Cardiac septum (tissue), 1 donor: ENCODE data around the gene DNM1. TPM values are rescaled to one million over a fixed set of nuclear protein-coding genes. Genes with fewer than 3 reads are reported as not detected.

ENCODE experiments used
- DNase-seq: peaks from one replicate; pipeline ENCODE4 v3.0.0-alpha.2; 2020; ENCODE audit warnings: low spot score
- intact Hi-C: fragments of 100-400 bp; cut with DNase I; formaldehyde crosslinking; loops from one replicate; pipeline ENCODE4 v1.14.0; 2022
- total RNA-seq: library from RNA; stranded (reverse); fragmentation: NEBNext Ultra II Directional; extraction: Animal tissue kit (Norgen Biotek cat#: 25700); gene quantifications from one replicate; pipeline ENCODE4 v1.2.1, GENCODE V29; 2021
- donor health status: DM: no; HTN: no; CAD: no.

DNM1 gene
- total RNA-seq, 1 donor from 2014 or later, result 7.3 TPM

DNA sequence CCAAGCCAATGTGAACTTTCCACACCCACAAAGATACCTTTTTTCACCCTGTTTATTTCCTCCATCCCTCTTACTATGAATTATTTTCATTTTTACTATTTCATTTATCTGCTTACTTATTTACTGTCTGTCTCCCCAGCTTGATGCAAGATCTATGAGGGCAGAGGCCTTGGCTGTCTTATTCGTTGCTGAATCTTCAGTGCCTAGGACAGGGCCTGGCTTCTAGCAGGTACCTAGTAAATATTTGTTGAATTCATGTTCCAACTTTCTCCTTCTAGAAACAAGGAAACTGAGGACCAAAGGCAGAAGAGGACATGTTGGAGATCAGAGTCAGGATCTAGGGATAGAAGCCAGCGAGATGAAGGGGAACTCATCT, 543 bp upstream of the DNM1 start:
- intact Hi-C loops, result loop anchor here (5.0 kb wide), 1 partner anchor 45 kb away; no protein-coding TSS in a partner anchor
- no peak for DNase-seq

DNA sequence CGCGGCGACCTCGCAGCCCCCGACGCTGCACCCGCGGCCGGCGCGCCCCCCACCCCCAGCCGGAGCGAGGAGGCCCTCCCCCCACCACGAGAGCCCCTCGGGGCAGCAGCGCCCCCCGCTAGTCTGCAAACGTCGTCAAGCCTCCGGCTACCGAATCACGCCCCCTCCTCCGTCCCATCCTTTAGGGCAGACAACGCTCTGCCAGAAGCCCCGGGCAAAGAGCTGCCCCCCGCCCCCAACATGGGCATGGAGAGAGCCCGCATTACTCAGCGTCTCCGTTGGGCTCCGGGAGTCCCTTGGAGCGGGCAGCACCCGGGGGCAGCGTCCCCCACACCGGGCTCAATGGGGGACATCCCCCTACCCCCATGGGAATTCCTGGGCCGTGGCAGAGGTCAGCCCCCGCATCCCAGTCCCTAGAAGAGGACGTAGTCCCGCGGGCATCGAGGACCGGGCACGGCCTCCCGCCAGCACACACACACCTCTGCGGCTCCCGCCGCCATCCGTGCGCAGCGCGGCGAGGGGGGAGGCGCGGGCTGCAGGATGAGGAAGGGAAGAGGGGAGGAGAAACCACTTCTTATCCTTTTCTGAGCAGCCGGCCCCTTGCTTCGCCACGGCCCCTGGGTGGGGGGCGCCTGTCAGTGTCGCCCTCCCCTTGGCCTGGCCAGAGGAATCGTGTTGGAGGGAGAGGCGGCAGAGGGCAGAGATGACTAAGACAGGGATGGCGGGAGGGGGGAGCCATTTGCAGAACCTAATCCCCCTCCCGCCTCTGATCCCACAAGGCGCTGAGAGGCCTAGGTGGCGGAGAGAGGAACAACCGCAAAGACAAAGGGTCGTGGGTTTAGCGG, 750 bp downstream of the DNM1 start:
- intact Hi-C loops, result loop anchor here (5.0 kb wide), 1 partner anchor 43 kb away; no protein-coding TSS in a partner anchor
- no peak for DNase-seq

DNA sequence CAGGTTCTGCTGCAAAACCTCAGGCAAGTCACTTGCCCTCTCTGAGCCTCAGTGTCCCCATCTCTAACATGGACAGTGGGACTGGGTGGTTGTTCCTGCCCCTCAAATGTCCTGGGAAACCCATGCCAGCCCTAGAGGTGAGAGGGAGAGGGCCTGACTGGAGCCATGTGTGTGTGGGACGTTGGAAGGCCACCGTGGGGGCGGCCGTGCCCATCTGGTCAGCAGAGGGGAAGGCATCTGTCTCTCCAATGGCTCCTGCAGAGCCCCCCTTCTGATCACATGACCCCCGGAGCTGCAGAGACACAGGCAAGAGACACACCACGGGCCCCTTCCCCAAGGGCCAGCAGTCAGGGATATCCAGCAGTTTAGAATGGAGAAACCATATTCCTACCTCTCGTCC, 1.7 kb downstream of the DNM1 start:
- intact Hi-C loops, result loop anchor here (5.0 kb wide), 1 partner anchor 42 kb away; no protein-coding TSS in a partner anchor
- no peak for DNase-seq

GRCh38 chr9:128205296-128205944, 2.2 kb downstream of the DNM1 start:
- DNase-seq, result no peak
- intact Hi-C loops, result no loop called here

- DNase-seq, result no peak
- intact Hi-C loops, result no loop called here
Measured at GRCh38 chr9:128206484-128206883, 3.3 kb downstream of the DNM1 start.

DNA sequence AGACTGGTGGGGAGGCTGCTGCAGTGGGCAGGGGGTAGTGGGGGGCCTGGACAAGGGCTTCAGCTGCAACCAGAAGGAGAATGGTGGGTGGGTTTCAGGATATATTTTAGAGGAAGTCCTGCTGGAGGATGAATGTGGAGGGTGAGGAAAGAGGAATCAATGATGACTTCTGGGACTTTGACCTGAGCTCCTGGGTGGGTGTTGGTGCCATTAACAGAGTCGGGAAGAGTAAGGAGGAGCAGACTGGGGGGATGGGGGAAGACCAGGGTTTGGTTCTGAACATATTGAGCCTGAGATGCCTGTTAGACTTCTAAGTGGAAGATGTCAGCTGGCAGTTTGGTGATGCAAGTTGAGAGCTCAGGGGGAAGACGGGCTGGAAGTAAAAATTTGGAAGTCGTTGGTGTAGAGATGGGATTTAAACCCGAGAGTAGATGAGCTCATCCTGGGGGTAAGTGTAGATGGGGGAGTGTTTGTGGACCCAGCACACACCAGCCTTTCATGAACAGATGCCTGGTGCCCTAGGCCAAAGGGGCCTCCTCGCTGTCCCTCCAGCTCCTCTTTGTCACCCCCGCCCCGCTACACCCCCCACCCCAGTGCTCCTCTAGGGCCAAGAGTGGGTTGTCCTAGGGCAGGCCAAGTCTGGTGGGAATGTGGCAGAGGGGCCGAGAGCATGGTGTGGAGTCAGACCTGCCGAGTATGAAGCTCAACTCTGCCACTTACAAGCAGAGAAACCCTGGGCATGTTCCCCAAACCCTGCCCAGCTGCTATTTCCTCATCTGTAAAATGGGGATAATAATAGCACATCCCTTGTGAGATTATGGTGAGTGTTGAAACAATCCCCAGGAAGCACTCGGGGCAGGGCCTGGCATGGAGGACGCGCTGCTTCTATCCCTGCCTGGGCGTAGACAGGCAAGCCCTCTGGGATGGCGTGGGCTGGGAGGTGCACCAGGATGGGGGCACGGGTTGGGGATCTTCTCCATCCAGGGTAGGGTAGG, 4.0 kb downstream of the DNM1 start:
- intact Hi-C loops, result no loop called here

DNA sequence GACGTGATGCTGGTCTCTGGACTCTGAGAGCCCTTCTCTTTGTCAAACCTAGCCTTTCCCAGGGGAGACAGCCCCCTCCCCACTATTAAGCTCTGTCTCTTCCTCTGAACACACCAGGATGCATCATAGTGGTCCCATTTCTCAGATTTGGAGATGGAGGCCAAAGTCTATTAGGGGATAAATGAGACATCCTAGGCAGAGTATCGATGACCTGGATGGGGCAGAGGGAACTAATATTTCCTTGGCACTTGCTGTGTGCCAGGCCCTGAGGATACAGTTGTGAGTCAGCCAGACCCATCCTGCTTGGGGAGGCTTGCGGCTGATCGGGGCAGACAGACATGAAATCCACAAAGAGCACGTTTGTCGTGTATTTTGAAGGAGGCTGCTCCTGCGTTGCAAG, 5.2 kb downstream of the DNM1 start:
- intact Hi-C loops, result no loop called here
- no peak for DNase-seq

More for the DNA sequence above, 4.0 kb downstream of the DNM1 start:
- DNase-seq, result no peak

- intact Hi-C loops, result no loop called here
- DNase-seq, result no peak
Measured at GRCh38 chr9:128208946-128209669, 5.9 kb downstream of the DNM1 start.

DNA sequence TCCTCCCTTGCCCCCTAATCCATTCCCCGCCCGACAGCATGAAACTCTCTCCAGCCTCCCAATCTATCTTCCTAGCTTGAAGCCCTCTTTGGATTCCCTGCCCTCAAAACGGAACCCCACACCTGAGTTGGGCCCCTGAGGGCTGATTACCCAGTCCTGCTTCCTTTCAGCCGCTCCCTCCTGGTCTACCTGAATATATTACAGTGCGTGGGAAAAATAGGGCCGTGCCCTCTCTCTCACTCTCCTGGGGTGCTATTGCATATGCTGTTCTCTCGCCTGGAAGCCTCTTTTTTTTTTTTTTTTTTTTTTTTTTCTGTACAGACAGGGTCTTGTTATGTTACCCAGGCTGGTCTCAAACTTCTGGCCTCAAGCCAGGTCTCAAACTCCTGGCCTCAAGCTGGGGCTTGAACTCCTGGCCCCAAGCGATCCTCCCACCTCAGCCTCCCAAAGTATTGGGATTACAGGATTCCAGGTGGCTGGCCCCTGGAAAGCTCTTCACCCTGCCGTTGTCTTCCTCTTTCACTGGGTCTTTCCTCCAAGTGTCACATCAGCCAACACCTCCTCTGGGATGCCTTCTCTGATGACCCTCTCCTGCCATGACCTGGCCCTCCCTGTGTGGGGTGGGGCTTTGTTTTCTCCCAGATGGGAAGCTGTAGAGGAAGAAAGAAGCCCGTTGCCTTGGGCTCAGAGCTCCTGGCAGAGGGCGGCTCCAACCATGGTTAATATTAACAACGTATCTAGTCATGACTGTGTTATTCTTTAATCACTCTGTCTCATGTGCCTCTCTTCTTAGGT, 8.2 kb downstream of the DNM1 start:
- DNase-seq, result no peak

DNA sequence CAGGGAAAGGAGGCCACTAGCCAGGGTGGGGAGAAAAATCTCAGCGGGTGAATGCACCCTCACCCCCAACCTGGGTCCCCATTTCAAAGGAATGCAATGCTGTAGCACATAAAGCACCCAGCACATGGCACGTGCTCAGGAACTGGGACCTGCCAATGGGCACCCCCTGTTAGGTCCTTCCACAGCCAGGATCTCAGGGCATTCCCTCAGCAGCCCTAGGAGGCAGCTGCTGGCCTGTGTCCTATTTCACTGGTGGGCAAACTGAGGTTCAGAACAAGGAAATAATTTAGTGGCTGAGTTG, 8.8 kb downstream of the DNM1 start:
- no peak for DNase-seq
- intact Hi-C loops, result no loop called here

More for the DNA sequence above, 8.2 kb downstream of the DNM1 start:
- intact Hi-C loops, result no loop called here

GRCh38 chr9:128213746-128214497, 10.7 kb downstream of the DNM1 start:
- intact Hi-C loops, result no loop called here
- DNase-seq, result no peak

- DNase-seq, result no peak
- intact Hi-C loops, result no loop called here
Measured at GRCh38 chr9:128214571-128215490, 11.7 kb downstream of the DNM1 start.

GRCh38 chr9:128215491-128216409, 12.6 kb downstream of the DNM1 start:
- intact Hi-C loops, result no loop called here
- DNase-seq, result no peak

DNA sequence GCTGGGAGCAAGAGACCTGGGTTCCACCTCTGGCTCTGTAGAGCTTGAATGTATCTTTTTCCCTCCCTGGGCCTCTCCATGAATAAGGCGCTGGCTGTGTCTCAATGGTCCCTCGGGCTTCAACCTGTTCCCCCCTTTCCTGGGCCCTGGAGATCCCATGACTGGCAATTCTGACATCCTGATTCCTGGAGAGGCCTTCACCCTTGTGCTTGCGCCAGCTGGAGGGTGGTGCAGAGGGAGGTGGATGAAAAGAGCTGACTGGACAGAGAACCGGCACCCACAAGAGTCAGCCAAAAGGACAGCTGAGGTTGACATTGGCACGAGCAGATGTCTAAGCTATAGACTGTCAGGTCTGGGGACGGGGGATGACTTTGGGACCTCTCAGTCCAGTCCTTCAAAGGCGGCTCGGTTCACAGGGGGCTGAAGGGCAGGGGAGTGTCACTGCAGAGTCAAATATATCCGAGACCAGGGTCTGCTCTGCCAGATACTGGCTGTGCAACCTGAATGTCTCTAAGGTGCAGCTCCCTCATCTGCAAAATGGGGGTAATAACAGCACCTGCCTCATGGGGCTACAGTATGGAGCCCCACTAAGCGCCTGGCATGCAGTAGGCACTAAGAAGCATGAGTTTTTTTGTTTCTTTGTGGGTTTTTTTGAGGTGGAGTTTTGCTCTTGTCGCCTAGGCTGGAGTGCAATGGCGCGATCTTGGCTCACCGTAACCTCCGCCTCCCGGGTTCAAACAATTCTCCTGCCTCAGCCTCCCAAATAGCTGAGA, 13.8 kb downstream of the DNM1 start:
- intact Hi-C loops, result no loop called here
- DNase-seq, result no peak

DNA sequence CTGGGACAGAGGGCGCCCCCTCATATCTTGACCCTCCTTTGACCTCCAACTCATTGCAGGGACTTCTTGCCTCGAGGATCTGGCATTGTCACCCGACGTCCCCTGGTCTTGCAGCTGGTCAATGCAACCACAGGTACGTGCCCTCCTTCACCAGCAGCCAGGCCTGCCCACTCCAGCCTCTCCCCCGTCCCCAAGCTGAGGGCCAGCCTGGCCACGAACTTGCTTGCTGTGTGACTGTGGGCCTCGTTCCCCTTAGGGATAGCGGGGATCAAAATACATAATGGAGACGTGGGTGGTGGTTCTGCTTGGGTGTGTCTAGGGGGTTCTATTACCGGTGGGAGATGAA, 15.0 kb downstream of the DNM1 start:
- intact Hi-C loops, result no loop called here
- DNase-seq, result no peak
